Amniotic epithelial cell (primary cell): Measurements from ENCODE around the gene SNRPA.
A peak's percentile ranks its signal among the peaks of the same experiment; 100 is the strongest.

Experiments used
- DNase-seq: peaks from one replicate; pipeline ENCODE4 v3.0.0-alpha.2; 2010; ENCODE audit warnings: low read depth

Gene SNRPA

DNA sequence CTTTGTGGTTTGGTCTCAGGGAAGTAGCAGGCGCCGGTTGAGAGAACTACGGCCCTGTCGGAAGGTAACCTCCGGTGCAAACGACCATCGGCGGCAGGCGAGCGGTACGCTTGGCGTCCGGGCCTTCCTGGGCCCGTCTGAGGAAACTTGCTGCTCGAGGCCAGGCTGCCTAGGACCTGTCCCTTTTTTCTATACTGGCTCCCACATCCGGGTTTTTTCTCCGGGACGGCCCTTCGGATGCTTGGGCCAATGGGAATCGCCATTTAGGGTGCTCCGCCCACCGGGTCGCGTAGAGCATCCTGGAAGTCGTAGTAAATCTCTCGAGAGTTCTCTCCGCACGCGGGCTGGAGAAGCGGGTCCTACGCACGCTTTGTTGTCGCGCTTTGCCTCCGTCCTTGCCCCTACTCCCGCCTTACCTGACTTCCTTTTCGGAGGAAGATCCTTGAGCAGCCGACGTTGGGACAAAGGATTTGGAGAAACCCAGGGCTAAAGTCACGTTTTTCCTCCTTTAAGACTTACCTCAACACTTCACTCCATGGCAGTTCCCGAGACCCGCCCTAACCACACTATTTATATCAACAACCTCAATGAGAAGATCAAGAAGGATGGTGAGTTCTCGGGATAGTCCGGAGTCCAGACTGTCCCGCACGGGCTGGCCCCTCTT lies at the start of gene SNRPA:
Gene SNRPA, plus strand, starts transcription at position 330 of the 664 bp plus-strand sequence. Its CDS starts 206 bp downstream, at position 536.
- peak; percentile 95 for DNase-seq

DNA sequence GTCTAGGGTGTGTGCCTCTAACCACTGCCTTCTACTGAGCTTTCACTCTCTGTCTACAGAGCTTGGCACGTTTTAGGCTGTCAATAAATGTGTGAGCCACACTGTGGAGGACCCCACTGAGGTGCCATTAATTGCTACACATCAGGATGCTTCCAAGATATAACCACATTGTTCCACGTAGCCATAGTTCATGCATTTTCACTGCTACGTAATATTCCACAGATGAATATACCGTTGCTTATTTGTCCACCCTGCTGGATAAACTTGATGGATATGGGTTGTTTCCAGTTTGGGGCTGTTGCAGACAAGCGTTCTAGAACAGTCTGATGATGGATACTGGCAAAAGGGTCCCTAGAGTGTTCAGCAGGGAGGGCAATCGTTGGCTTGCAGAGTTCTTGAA lies 49.2 kb upstream of the SNRPA start:
- no peak for DNase-seq

DNA sequence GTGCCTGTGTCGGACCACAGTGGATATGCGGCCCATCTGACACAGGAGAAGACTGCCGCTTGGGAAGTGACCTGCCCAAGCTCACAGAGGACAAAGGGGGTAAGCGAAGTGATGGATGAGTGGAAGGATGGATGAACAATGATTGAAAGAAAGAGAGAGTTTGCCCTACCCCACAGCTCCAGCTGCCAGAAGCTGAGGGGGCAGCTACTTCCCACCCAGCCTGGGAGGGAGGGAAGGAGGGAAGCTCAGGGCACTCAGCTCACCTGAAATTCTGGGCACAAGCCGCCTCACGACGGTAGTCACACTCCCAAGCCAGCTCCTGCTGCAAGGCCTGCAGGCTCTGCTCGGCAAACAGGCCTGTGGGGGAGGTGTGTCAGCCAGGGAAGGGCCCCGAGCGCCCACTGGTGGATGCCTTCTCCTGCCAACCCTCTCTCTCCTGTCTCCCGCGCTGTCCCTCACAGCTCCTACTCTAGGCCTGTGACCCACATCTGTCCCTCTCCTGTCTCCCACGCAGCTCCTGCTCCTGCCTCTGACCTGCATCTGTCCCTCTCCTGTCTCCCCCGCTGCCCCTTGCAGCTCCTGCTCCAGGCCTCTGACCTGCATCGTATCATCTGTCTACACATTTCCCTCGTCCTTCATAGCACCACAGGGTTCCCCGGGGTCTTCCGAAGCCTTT lies 48.5 kb upstream of the SNRPA start:
- peak; percentile 59 for DNase-seq

DNA sequence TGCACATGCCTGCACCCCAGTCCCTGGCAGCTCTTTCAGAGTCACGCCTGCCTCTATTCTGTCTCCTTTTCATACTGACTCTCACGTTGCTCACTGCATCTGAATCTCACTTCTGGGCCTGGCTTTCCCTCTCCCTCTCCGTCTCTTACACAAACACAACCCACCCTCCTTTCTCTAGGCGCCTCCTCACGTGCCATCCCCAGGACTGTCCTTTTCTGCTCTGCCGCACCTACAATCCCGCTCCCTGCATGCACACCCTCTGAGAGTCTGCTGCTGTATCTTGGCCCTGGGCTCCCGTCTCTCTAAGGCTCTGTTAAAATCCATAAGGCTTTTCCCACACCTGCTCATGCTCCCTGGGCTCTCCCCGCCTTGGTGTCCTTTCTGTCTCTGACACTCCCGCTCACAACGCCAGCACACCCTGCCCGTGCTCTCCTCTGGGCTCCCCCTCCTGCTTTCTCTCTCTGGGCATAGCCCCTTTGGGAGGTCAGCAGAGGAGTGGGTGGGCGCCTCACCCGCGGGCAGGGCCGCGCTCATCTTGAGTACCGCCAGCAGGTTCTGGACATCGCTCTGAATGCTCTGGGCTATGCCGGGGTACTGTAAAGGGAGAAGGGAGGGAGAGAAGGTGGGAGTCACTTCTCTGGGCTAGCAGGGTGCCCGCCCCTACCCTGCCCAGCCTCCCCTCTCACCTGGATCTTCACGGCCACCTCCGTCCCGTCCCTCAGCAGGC lies 47.8 kb upstream of the SNRPA start:
- no peak for DNase-seq

GRCh38 chr19:40704491-40705361 lies 46.3 kb upstream of the SNRPA start:
- DNase-seq, result no peak

GRCh38 chr19:40705362-40705651 lies 45.7 kb upstream of the SNRPA start:
- DNase-seq, result no peak

DNA sequence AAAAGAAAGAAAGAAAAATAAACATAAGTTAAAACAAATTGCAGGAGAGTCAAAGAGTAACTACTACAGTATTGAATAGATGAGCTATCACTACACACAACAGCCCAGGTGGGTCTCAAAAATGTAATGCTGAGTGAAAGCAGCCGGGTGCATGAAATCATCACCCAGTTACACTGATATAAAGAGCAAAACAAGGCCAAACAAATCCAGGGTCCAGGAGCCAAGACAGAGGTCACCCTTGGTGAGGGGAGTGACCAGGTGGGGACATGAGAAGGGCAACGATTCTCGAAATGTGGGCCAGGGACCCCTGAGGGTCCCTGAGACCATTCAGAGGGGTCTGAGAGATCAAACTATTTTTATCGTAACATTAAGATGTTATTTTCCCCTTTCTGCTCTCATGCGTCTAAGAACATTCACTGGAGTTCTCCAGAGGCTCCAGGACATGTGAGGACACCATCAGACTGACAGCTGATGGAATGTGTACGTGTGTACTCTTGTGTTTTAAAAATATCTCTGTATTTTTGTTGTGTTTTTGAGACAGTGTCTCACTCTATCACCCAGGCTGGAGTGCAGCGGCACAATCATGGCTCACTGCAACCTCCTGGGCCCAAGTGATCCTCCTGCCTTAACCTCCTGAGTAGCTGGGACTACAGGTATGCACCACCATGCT lies 44.9 kb upstream of the SNRPA start:
- DNase-seq, result no peak

GRCh38 chr19:40707615-40708014 lies 43.4 kb upstream of the SNRPA start:
- DNase-seq, result no peak

DNA sequence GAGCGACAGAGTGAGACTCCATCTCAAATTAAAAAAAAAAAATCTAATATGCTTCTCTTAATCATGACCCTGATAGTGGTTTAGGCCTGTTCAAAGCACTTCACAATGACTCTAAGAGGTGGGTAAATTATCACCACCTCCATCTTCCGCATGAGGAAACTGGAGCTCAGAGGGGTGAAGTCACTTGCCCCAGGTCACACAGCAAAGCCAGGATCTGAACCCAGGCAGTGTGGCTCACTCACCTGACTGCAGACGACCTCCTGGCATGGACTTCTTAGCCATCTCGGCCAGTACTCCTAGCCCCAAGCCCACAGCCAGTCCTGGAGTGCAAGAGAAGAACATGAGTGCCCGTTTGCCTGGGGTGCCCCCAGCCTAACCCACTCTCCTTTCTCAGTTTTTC lies 41.2 kb upstream of the SNRPA start:
- no peak for DNase-seq

DNA sequence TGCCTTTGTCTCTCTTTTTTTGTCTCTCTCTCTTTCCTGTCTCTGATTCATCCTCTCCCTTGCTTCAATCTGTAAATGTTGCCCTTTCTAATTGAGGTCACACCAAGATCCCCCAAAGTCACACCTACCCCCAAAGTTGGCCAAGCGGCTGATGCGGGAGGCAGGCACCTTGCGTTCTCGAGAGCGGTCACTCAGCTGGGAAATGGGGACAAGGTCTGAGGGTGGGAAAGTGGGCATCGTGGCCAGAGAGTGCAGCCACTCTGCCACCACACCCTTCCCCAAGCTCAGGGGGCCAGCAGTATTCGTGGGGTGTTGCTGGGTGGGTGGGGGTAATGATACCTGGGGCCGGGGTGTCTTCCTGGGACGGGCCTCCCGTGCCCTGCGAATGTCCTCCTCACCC lies 37.1 kb upstream of the SNRPA start:
- no peak for DNase-seq

DNA sequence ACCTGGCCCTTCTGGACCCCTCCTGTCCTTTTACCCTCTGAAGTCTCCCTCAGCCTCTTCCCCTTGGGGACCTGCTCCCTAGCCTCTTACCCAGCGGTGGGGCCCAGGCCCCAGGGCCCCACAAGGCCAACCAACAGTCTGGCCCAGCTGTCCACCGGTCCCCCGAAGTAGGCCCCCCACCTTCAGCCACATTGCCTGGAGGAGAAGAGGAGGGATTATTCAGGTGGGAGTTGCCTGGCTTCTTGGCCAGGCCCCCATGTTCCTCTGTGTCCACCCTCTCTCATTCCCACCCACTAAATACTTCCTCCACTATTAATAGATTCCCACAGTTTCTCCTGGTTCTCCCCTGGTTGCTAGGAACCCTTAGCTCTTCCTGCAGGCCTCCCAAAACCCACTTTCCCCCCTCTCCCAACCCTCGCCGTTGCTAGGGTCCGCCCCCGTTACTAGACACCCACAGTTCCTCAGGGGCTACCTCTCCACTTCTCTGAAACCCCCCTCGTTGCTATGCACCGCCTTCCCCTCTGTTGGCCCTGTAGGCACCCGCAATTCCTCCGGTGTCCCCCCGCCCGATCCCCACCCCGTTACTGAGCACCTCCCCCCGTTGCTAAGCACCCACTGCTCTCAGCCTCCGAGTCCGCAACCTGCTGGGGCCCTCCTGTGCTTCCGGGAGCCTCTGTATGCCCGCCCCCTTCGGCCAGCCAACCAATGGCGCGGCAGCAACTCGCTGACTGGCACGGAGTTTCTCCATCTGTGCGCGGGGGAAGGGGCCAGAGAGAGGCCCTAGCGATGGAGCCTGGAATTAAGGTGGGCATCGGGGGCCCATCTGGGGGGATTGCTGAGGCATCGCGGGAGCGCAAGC lies 36.3 kb upstream of the SNRPA start:
- DNase-seq, result peak; percentile 92

GRCh38 chr19:40716031-40716481 lies 34.9 kb upstream of the SNRPA start:
- peak; percentile 98 for DNase-seq

DNA sequence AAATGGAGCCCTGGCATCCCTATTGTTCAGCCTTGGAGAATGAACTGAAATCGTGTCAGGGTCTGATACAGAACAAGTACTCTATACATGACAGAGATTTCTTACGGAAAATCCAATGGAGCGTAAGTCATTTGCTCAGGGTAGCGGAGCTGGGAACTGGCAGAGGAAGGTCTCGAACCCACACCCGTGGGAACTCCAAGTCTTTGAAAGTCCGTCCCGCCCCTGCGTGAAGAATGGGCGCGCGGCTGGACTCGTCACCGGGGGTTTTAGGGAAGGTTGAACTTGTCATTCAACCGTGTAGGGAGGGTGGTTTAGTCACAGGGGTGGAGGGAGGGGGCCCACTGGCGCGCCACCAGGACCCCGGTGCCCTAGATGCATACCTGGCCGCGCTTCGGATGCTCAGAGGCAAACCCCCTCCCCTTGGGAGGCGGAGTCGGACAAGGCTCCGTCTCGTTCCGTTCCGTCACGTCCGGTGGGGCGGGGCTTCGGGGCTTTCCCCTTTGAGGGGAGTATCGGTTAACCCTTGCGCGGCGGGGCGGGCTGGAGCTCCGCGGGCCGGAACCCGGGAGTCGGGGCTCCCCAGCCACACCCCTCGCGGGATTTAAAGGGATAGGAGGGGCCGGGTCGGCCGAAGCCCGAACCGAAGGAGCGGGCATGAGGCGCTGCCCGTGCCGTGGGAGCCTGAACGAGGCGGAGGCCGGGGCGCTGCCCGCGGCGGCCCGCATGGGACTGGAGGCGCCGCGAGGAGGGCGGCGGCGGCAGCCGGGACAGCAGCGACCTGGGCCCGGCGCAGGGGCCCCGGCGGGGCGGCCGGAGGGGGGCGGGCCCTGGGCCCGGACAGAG lies 34.3 kb upstream of the SNRPA start, which contains the start of the genes COQ8B and ITPKC:
Gene COQ8B, minus strand, starts transcription at position 405 of the 843 bp plus-strand sequence. CDS start 2,254 bp downstream, outside the sequence.
Gene ITPKC, plus strand, starts transcription at position 631 of the 843 bp plus-strand sequence. Its CDS starts 24 bp downstream, at position 655.
- DNase-seq, result peak; percentile 95

- peak; percentile 52 for DNase-seq
Observed at GRCh38 chr19:40717325-40717879, 33.6 kb upstream of the SNRPA start.

DNA sequence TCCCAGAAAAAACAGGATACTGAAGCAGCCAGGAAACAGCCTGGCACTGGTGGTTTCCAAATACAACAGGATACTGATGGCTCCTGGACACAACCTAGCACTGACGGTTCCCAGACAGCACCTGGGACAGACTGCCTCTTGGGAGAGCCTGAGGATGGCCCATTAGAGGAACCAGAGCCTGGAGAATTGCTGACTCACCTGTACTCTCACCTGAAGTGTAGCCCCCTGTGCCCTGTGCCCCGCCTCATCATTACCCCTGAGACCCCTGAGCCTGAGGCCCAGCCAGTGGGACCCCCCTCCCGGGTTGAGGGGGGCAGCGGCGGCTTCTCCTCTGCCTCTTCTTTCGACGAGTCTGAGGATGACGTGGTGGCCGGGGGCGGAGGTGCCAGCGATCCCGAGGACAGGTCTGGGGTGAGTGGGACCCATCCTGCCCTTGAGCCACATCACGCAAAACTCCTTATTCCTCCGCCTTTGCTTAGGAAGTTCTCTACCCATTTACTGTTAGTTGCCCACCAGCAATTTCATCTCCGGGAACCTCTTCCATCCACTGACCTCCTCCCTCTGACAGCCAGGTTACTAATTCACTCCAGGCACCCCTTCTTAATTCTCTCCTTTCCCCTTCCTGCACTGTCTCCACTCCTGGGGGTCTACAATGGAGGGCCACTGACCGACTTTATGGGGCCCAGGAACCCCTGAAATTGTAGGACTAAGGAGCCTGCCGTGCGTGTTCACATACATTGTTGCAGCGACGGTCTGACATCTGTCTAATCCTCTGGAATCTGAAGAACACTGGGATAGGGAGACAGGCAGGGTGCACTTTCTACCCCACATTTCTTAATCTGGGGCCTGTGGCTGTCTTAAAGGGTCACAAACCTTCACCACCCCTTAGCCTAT lies 32.9 kb upstream of the SNRPA start:
- peak; percentile 23 for DNase-seq

DNA sequence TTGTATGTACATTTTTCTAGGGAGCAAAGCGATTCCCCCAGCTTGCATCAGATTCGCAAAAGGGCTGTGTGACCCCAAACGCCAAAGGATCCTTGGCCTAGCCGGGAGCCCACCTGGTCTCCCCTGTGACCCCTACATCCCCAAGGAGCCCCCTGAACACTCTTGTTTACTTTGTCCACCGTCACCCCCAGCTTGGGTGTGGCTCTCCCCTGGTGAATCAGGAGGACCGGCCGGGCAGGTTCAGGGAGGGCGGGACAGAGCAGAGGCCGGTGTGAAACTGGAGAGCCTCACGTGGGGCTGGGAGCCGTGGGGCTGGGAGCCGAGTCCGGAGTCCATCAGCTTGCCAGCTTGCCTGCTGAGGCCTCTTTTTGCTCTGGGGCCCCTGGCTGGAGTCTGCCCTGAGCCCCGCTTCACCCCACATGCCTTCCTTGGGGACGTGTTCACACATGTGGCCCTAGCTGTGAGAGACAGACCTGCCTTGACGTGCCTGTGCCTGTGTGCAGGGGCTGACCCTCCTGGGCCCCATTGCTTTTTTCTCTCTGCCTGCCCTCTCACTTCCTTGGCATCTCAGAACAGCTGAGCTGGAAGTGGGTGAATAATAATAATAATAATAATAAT lies 32.1 kb upstream of the SNRPA start:
- peak; percentile 52 for DNase-seq

- DNase-seq, result peak; percentile 52
Observed at GRCh38 chr19:40719414-40719894, 31.5 kb upstream of the SNRPA start.

- no peak for DNase-seq
Observed at GRCh38 chr19:40721140-40721486, 29.9 kb upstream of the SNRPA start.
